C4-2B (cell line): ENCODE data around the gene RAP1GAP.

Experiments
- ZFX ChIP-seq: fragments of 450-650 bp; IDR thresholded peaks from 2 replicates; pipeline ENCODE4 v1.6.1; 2017
- TF ChIP-seq, protein P1 (sequence below): fragments of 450-650 bp; conservative IDR thresholded peaks from 2 replicates; pipeline ENCODE4 v1.5.1; 2017; ENCODE audit warnings: mild to moderate bottlenecking

DNA sequence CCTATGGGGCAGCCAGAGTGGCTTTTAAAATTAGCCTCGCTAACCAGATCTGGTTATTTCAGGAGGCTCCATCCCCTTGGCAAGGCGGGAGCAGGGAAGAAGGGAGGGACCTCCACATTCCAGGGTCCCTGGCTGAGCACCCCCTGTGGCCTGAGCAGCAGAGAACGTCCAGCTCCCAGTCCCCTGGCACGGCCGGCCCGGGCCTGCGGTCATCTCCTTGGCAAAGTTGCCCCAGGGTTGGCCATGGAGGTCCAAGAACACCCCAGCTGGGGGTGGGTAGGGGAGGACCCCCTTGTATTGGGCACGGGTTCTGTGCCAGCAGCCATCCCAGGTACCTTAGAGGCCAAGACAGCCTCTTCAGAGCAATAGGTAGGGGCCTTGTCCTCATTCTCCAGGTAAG, 75.9 kb downstream of the RAP1GAP start:
- TF ChIP-seq ZFX = no peak
- TF ChIP-seq, protein P1, sequence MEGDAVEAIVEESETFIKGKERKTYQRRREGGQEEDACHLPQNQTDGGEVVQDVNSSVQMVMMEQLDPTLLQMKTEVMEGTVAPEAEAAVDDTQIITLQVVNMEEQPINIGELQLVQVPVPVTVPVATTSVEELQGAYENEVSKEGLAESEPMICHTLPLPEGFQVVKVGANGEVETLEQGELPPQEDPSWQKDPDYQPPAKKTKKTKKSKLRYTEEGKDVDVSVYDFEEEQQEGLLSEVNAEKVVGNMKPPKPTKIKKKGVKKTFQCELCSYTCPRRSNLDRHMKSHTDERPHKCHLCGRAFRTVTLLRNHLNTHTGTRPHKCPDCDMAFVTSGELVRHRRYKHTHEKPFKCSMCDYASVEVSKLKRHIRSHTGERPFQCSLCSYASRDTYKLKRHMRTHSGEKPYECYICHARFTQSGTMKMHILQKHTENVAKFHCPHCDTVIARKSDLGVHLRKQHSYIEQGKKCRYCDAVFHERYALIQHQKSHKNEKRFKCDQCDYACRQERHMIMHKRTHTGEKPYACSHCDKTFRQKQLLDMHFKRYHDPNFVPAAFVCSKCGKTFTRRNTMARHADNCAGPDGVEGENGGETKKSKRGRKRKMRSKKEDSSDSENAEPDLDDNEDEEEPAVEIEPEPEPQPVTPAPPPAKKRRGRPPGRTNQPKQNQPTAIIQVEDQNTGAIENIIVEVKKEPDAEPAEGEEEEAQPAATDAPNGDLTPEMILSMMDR = no peak
